ENCODE results near the gene LRFN4. TPM values are rescaled to one million over a fixed set of nuclear protein-coding genes. Genes with fewer than 3 reads are reported as not detected.
A peak's percentile ranks its signal among the peaks of the same experiment; 100 is the strongest.

LRFN4 gene
- total RNA-seq, 3 donors from 2014 or later (not counting 1 experiment from before 2014, with no cell fraction given): 1.2 to 3.4 (median 2.0) TPM

GRCh38 chr11:66880496-66881450, 23.9 kb downstream of the LRFN4 start:
- Histone ChIP-seq H3K36me3 (ENCODE audit: control insufficient read depth, insufficient read depth, low read length) (no peaks in the 10 kb centered on the region), H3K9me3 (ENCODE audit: control insufficient read depth, insufficient read depth, low read length) (no peaks in the 10 kb centered on the region), H3K27me3 (ENCODE audit: control insufficient read depth, insufficient read depth, low read length) (no peaks in the 10 kb centered on the region), H3K27ac (ENCODE audit: low read length) (no peak overlapping the region), H3K4me3 (ENCODE audit: low read length) (no peak overlapping the region), H3K4me1 (ENCODE audit: control insufficient read depth, insufficient read depth, low read length) (peaks cover 7% of the 10 kb centered on the region)
- H3K36me3 Mint-ChIP-seq: no peaks in the 10 kb centered on the region
- H3K4me1 Mint-ChIP-seq: peaks cover 0 to 11% of the 10 kb centered on the region in 2 donors
- peaks cover 0 to under 1% of the 10 kb centered on the region in 2 donors for H3K27me3 Mint-ChIP-seq (ENCODE audit: low read depth in 2 of 2)
- TF ChIP-seq CTCF (IDR thresholded peaks at IDR 0.05): no peak
- intact Hi-C loops (cut with micrococcal nuclease): no loop called here
- no peak overlapping the region for H3K4me3 Mint-ChIP-seq
- ATAC-seq: peak in 1 of 3 donors; percentile 21
- peak in 1 of 2 donors; percentile 43 for DNase-seq
- H3K9me3 Mint-ChIP-seq: no peaks in the 10 kb centered on the region
- 26% methylated on average over 13 of the region's 14 CpGs for WGBS (ENCODE audit: insufficient coverage)
- no peak overlapping the region for H3K27ac Mint-ChIP-seq

- Mint-ChIP-seq H3K9me3 (no peaks in the 10 kb centered on the region), H3K27ac (no peak overlapping the region), H3K36me3 (no peaks in the 10 kb centered on the region), H3K27me3 (ENCODE audit: low read depth in 2 of 2) (no peaks in the 10 kb centered on the region), H3K4me1 (peaks cover 0 to 11% of the 10 kb centered on the region in 2 donors), H3K4me3 (no peak overlapping the region)
- no peaks in the 10 kb centered on the region for H3K27me3 ChIP-seq (ENCODE audit: control insufficient read depth, insufficient read depth, low read length)
- intact Hi-C loops (cut with micrococcal nuclease): no loop called here
- H3K36me3 ChIP-seq (ENCODE audit: control insufficient read depth, insufficient read depth, low read length): no peaks in the 10 kb centered on the region
- no peak overlapping the region for H3K4me3 ChIP-seq (ENCODE audit: low read length)
- no peak overlapping the region for H3K27ac ChIP-seq (ENCODE audit: low read length)
- H3K9me3 ChIP-seq (ENCODE audit: control insufficient read depth, insufficient read depth, low read length): no peaks in the 10 kb centered on the region
- ATAC-seq (no peak), DNase-seq (no peak)
- no peak for TF ChIP-seq CTCF (IDR thresholded peaks at IDR 0.05)
- 91% methylated on average over 10 of the region's 10 CpGs for WGBS (ENCODE audit: insufficient coverage)
- H3K4me1 ChIP-seq (ENCODE audit: control insufficient read depth, insufficient read depth, low read length): peaks cover 7% of the 10 kb centered on the region
These were observed 24.6 kb downstream of the LRFN4 start for GRCh38 chr11:66881451-66881835.

GRCh38 chr11:66881927-66882452, 25.1 kb downstream of the LRFN4 start:
- Mint-ChIP-seq H3K27ac (no peak overlapping the region), H3K4me1 (peaks cover 0 to 11% of the 10 kb centered on the region in 2 donors), H3K27me3 (ENCODE audit: low read depth in 2 of 2) (no peaks in the 10 kb centered on the region), H3K9me3 (no peaks in the 10 kb centered on the region), H3K4me3 (no peak overlapping the region), H3K36me3 (no peaks in the 10 kb centered on the region)
- H3K27me3 ChIP-seq (ENCODE audit: control insufficient read depth, insufficient read depth, low read length): no peaks in the 10 kb centered on the region
- no peak for DNase-seq
- no peak for ATAC-seq
- no peaks in the 10 kb centered on the region for H3K36me3 ChIP-seq (ENCODE audit: control insufficient read depth, insufficient read depth, low read length)
- H3K9me3 ChIP-seq (ENCODE audit: control insufficient read depth, insufficient read depth, low read length): no peaks in the 10 kb centered on the region
- H3K4me1 ChIP-seq (ENCODE audit: control insufficient read depth, insufficient read depth, low read length): peaks cover 7% of the 10 kb centered on the region
- no peak overlapping the region for H3K4me3 ChIP-seq (ENCODE audit: low read length)
- intact Hi-C loops (cut with micrococcal nuclease): no loop called here
- H3K27ac ChIP-seq (ENCODE audit: low read length): no peak overlapping the region
- 90% methylated on average over 9 of the region's 9 CpGs for WGBS (ENCODE audit: insufficient coverage)
- no peak for TF ChIP-seq CTCF (IDR thresholded peaks at IDR 0.05)

All from natural killer cell (primary cell).